Prostate gland (tissue), 2 donors: Measurements from ENCODE around the gene GLRX. TPM values are rescaled to one million over a fixed set of nuclear protein-coding genes. Genes with fewer than 3 reads are reported as not detected.

Experiments
- DNase-seq: peaks from one replicate; pipeline ENCODE4 v3.0.0-alpha.2; 2019; ENCODE audit warnings: low spot score
- H3K27ac ChIP-seq, 2 donors: fragments of 200-600 bp; sonication (generic); 2 replicates each; pipeline ENCODE4 v1.5.1; 2017 to 2019
- H3K27me3 ChIP-seq: fragments of 200-600 bp; sonication (generic); replicated peaks from 2 replicates; pipeline ENCODE4 v1.5.1; 2019; ENCODE audit not compliant: insufficient read depth
- H3K36me3 ChIP-seq, 2 donors: fragments of 200-600 bp; sonication (generic); 1 replicate in 1 of 2; 2 replicates in 1 of 2; pipeline versions ENCODE4 v1.5.1 to v1.8.1; 2017 to 2019
- H3K4me1 ChIP-seq: fragments of 200-600 bp; sonication (generic); replicated peaks from 2 replicates; pipeline ENCODE4 v1.5.1; 2019
- H3K4me3 ChIP-seq, 2 donors: fragments of 200-600 bp; sonication (generic); 2 replicates each; pipeline ENCODE4 v1.5.1; 2017 to 2019
- H3K9me3 ChIP-seq: fragments of 200-600 bp; sonication (generic); 2 replicates; pipeline ENCODE4 v1.5.1; 2017
- CTCF ChIP-seq, 4 experiments: fragments of 200-600 bp in 2 of 4; fragments of 450-650 bp in 2 of 4; sonication (generic) in 2 of 4; IDR thresholded peaks; 1 replicate in 3 of 4; 2 replicates in 1 of 4; pipeline ENCODE4 v1.5.1; 2016 to 2019; ENCODE audit warnings: antibody characterized with exemption in 4 of 4, mild to moderate bottlenecking in 2 of 4, moderate library complexity in 2 of 4
- POLR2A ChIP-seq: fragments of 450-650 bp; IDR thresholded peaks from one replicate; pipeline ENCODE4 v1.6.1; 2016; ENCODE audit warnings: antibody characterized with exemption, mild to moderate bottlenecking
- POLR2AphosphoS5 ChIP-seq: sonication (generic); formaldehyde crosslinking; IDR thresholded peaks from one replicate; pipeline ENCODE4 v1.6.1; 2017; ENCODE audit warnings: antibody characterized with exemption
- WGBS: methylation state at CpG from one replicate; pipeline ENCODE4 v1.1.5; 2018; 5-methylcytosine and 5-hydroxymethylcytosine counted together
- intact Hi-C: fragments of 100-400 bp; cut with DNase I; formaldehyde crosslinking; loops from one replicate; pipeline ENCODE4 v1.14.2; 2022
- total RNA-seq, 2 donors: library from RNA; depleted of rRNA; stranded (reverse); fragments of >200 nt; gene quantifications; one replicate each; pipeline ENCODE4 v1.1.0, GENCODE V29; 2016

The GLRX gene
- total RNA-seq, 2 donors from 2014 or later, result 16.6 to 34.8 TPM

- no peaks in the 10 kb centered on the region for H3K36me3 ChIP-seq
- TF ChIP-seq CTCF (IDR thresholded peaks at IDR 0.05) (no peak), POLR2AphosphoS5 (peak; percentile 13)
- intact Hi-C loops, result no loop called here
- peak overlapping the region; percentile 68 to 85 for H3K27ac ChIP-seq
- 16% methylated on average over 2 of the region's 2 CpGs for WGBS
- no peak overlapping the region for H3K4me3 ChIP-seq
- no peaks in the 10 kb centered on the region for H3K9me3 ChIP-seq
- DNase-seq, result no peak
- peaks cover 28% of the 10 kb centered on the region for H3K4me1 ChIP-seq
- H3K27me3 ChIP-seq, result no peaks in the 10 kb centered on the region
These were observed 13.0 kb downstream of the GLRX start for GRCh38 chr5:95809414-95809960.

GRCh38 chr5:95808686-95809413, 13.7 kb downstream of the GLRX start:
- Histone ChIP-seq H3K4me1 (peaks cover 28% of the 10 kb centered on the region), H3K9me3 (no peaks in the 10 kb centered on the region), H3K4me3 (no peak overlapping the region), H3K27me3 (no peaks in the 10 kb centered on the region), H3K36me3 (no peaks in the 10 kb centered on the region), H3K27ac (peak overlapping the region; percentile 68 to 85)
- TF ChIP-seq CTCF (IDR thresholded peaks at IDR 0.05) (no peak), POLR2AphosphoS5 (peak; percentile 17)
- DNase-seq, result no peak
- intact Hi-C loops, result no loop called here
- 18% methylated on average over 10 of the region's 10 CpGs for WGBS

- intact Hi-C loops, result no loop called here
- Histone ChIP-seq H3K27ac (peak overlapping the region; percentile 68 to 85), H3K36me3 (no peaks in the 10 kb centered on the region), H3K9me3 (no peaks in the 10 kb centered on the region), H3K4me1 (peaks cover 28% of the 10 kb centered on the region), H3K4me3 (no peak overlapping the region), H3K27me3 (no peaks in the 10 kb centered on the region)
- WGBS, result 75% methylated on average over 7 of the region's 7 CpGs
- TF ChIP-seq POLR2AphosphoS5 (no peak), CTCF (IDR thresholded peaks at IDR 0.05) (no peak), POLR2A (no peak)
- no peak for DNase-seq
These were observed 14.4 kb downstream of the GLRX start for GRCh38 chr5:95808013-95808685.

GRCh38 chr5:95806687-95807086, 15.8 kb downstream of the GLRX start:
- intact Hi-C loops, result no loop called here
- no peak for TF ChIP-seq POLR2AphosphoS5
- TF ChIP-seq POLR2A, result no peak
- no peak for TF ChIP-seq CTCF (IDR thresholded peaks at IDR 0.05)
- no peak overlapping the region for H3K4me3 ChIP-seq
- no peaks in the 10 kb centered on the region for H3K36me3 ChIP-seq
- H3K27ac ChIP-seq, result no peak overlapping the region
- no peaks in the 10 kb centered on the region for H3K9me3 ChIP-seq
- H3K27me3 ChIP-seq, result no peaks in the 10 kb centered on the region
- DNase-seq, result no peak
- WGBS, result 92% methylated on average over 7 of the region's 7 CpGs
- peaks cover 21% of the 10 kb centered on the region for H3K4me1 ChIP-seq
